ENCODE measurements around the gene ZDHHC6.

DNA sequence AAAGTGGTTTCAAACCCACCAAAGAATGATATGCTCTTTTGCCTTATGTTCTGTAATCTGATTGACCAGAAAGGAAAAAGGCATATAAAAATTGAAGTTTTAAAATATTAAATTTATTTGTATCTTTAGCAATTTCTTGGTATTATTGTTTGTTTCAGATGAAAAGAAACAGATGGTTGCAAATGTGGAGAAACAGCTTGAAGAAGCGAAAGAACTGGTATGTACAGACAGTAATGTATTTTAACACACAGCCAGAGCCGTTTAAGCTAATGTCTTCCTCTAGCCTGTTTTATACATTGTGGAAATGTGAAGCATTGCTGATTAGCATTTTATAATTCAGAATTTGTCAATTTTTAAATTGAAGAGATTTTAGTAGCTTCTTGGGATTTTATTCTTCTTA is 13.7 kb upstream of the ZDHHC6 start:
- TF ChIP-seq EP300 (IDR thresholded peaks at IDR 0.05; ENCODE audit: borderline replicate concordance in 1 of 2, low read depth in 2 of 2, low read length in 2 of 2) (no peak), RAD21 (IDR thresholded peaks at IDR 0.05 in 1 of 2, conservative IDR thresholded peaks at IDR 0.05 in 1 of 2; ENCODE audit: low read depth in 2 of 2, low read length in 2 of 2) (no peak), JUND (IDR thresholded peaks at IDR 0.05; ENCODE audit: low read length) (no peak), POLR2A (IDR thresholded peaks at IDR 0.05; ENCODE audit: control extremely low read depth in 1 of 2, low read depth in 2 of 2, low read length in 2 of 2) (no peak), CEBPB (IDR thresholded peaks at IDR 0.05; ENCODE audit: low read depth, low read length) (no peak), CBX5 (IDR thresholded peaks at IDR 0.05; ENCODE audit: low read depth, low read length) (no peak), SP4 (IDR thresholded peaks at IDR 0.05; ENCODE audit: low read length) (no peak), EZH2 (IDR thresholded peaks at IDR 0.05; ENCODE audit: low read depth, low read length, severe bottlenecking) (no peak), RNF2 (IDR thresholded peaks at IDR 0.05; ENCODE audit: borderline replicate concordance, low read depth, low read length, missing control alignments, poor library complexity, severe bottlenecking) (no peak), SIRT6 (IDR thresholded peaks at IDR 0.05; ENCODE audit: low read length) (no peak)
- TF ChIP-seq, protein P1, sequence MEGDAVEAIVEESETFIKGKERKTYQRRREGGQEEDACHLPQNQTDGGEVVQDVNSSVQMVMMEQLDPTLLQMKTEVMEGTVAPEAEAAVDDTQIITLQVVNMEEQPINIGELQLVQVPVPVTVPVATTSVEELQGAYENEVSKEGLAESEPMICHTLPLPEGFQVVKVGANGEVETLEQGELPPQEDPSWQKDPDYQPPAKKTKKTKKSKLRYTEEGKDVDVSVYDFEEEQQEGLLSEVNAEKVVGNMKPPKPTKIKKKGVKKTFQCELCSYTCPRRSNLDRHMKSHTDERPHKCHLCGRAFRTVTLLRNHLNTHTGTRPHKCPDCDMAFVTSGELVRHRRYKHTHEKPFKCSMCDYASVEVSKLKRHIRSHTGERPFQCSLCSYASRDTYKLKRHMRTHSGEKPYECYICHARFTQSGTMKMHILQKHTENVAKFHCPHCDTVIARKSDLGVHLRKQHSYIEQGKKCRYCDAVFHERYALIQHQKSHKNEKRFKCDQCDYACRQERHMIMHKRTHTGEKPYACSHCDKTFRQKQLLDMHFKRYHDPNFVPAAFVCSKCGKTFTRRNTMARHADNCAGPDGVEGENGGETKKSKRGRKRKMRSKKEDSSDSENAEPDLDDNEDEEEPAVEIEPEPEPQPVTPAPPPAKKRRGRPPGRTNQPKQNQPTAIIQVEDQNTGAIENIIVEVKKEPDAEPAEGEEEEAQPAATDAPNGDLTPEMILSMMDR (IDR thresholded peaks at IDR 0.05; ENCODE audit: control extremely low read depth in 1 of 3, insufficient read depth in 1 of 3, low read depth in 1 of 3, low read length in 3 of 3), result no peak
- TF ChIP-seq, protein P2, sequence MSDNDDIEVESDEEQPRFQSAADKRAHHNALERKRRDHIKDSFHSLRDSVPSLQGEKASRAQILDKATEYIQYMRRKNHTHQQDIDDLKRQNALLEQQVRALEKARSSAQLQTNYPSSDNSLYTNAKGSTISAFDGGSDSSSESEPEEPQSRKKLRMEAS (IDR thresholded peaks at IDR 0.05), result no peak

All from H1 (cell line).